Ecto neural progenitor cell (in vitro differentiated cells): Measurements from ENCODE around the gene ARL17B.
"Not testable (repeated sequence)": the region's sequence is repeated elsewhere in the genome, so short reads cannot be mapped to it uniquely, and the experiment has no call there.

Experiments
- DNase-seq: peaks from one replicate; pipeline ENCODE4 v3.0.0-alpha.2; 2018; ENCODE audit warnings: low spot score

The ARL17B gene

DNA sequence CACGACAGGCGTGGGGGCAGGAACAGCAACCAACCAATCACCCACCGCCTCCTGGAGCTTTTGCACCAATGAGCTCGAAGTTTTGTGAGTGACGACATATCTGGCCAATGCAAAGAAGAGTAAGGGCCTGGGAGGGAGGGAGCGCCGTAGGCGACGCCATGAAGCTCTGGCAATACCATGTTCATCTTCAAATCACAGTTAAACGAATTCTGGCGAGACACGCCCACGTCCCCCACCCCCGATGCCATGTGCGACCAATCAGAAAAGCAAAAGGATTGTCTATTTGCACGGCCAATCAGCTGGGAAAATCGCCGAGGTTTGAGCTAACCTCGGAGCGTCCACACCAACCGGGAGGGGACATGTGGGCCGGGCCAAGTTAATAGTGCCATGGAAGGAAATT, at the start of gene ARL17B:
ARL17B (minus strand) TSS at position 12 of the 400 bp plus-strand sequence. CDS start 3,369 bp downstream, outside the sequence.
- not testable (repeated sequence) for DNase-seq

- DNase-seq = not testable (repeated sequence)
Measured at GRCh38 chr17:46409864-46410263, 48.3 kb upstream of the ARL17B start.

DNA sequence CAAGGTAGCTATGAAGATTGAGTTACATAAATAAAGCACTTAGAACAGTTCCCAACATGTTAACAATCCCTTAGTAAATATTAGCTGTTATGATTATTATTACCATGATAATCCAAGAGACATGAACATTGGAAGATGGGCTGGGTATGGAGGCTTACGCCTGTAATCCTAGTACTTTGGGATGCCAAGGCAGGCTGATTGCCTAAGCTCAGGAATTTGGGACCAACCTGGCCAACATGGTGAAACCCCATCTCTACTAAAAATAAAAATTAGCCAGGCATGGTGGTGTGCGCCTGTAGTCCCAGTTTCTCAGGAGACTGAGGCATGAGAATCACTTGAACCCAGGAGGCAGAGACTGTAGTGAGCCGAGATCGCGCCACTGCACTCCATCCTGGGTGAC, 45.6 kb upstream of the ARL17B start:
- not testable (repeated sequence) for DNase-seq

DNA sequence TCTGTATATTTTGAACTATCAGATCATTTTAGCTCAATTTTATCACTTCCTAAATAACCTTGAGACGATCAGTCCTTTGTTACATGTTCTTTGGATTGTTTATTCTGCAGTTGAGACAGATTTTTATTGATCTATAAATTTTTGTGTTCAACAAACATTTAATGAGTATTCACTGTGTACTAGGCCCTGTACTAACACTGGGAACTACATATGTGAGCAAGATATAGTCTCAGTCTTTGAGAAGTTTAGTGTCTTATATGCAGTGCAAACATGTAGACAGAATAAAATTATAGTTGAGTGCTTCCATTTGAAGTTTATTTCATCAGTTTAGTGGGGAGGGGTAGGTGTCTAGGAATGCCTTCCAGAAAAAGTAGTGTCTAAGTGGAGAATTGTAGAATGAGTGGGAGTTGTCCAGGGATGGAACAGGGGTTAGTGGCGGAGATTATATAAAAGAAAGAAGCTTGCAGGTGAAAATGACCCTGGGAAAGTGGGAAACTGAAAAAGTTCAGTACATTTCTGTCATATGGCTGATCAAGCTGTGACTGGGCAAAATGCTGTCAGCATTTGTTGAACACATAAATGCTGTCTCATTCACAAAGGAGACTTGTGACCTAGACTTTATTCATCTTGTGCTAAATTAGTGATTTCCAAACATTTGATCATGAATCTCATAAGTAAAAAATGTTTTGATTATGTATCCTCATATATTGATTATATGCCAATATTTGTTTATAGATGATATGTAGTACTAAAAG, 39.6 kb upstream of the ARL17B start:
- DNase-seq = not testable (repeated sequence)

GRCh38 chr17:46400543-46400942, 39.0 kb upstream of the ARL17B start:
- DNase-seq = not testable (repeated sequence)

GRCh38 chr17:46399993-46400392, 38.4 kb upstream of the ARL17B start:
- DNase-seq = not testable (repeated sequence)

DNA sequence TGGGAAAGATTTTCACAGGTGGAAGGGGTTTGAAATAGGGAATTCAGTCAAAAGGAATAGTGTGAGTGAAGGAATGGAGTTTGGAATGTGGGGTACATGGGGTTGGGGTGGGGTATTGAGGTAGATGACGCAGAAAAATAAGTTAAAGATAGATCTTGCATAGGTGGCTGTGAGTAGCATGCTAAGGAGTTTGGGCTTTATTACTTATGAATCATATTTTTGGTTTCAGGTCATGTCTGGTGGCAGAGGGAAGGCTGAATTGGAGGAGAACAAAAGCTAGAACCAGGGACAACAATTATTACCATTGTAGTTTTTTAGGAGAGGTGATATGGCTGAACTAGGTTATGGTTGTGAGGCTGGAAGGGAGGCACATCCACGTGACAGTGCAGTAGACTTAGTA, 34.7 kb upstream of the ARL17B start:
- DNase-seq = not testable (repeated sequence)

DNA sequence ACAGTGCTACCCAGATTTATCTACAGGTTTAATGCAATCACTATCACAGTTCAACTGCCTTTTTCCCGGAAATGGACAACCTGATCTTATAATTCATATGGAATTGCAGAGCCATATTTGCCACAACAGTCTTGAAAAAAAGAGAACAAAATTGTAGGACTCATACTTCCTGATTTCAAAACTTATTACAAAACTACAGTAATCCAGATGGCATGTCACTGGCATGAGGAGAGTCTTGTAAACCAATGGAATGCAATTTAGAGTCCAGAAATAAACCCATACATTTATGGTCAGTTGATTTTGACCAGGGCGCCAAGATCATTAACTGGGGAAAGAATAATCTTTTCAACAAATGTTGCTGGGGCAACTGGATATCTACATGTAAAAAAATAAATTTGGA, 32.1 kb upstream of the ARL17B start:
- not testable (repeated sequence) for DNase-seq

DNA sequence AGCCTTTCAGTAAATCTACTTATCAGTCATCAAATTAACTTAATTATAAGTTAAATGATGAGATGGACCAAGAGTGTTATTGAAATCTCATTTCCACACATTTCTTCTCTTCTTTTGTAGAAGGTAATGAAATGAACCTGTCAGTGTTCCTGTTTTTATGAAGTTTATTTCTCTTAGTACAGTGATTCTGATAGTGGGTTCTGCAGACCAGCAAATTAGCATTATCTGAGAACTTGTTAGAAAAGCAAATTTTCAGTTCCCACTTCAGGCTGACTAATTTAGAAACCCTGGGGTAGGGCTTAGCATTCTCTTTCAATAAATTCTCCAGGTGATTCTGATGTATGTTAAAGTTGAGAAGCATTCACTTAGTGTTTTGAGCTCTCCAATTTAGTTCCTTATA, 23.9 kb upstream of the ARL17B start:
- DNase-seq = not testable (repeated sequence)

GRCh38 chr17:46383118-46383517, 21.6 kb upstream of the ARL17B start:
- not testable (repeated sequence) for DNase-seq

- not testable (repeated sequence) for DNase-seq
Measured at GRCh38 chr17:46373418-46373817, 11.9 kb upstream of the ARL17B start.

DNA sequence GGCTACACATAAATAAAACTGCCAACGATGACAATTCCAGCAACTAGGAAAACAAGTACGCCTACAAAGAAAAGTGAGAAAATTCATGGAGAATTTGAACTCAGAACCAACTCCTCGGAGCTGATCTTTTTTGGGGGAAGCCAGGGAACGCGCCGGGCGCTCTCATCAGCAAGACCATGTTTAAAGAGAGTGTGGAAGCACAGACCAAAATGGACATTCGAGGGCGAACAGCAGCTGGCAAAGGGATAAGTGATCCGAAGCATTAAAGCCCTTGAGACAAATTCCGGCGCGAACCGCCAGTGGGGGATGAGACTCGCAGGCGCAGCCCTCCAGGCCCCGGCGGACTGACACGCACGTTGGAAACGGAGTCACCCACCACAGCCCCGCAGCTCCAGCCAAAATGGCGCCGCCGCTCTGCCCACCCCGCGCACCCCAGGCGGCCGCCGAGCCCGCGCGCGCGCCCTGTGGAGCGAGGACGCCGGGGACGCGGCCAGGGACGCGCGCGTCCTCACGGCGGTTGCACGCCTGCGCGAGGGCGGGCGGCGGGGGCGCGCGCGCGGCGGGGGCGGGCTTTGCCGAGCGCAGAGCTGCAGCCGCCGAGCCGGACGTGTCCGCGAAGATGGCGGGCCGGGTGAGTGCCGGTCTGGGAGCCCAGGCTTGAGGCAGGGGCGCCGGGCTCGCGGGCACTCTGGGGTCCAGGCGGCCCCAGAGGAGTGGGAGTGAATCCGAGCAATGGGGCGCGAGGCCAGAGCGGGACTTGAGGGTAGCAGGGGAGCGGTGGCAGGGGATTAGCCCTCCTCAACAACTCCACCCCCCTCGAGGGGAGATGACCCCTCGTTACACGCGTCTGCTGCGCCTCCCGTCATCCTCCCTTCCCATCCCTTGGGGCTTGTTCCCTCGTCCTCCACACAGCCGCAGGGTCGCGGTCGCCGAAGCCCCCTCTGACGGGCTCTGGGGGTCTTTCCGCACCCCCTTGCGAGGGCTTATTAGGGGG, 11.0 kb upstream of the ARL17B start:
- not testable (repeated sequence) for DNase-seq

GRCh38 chr17:46367520-46367919, 6.0 kb upstream of the ARL17B start:
- not testable (repeated sequence) for DNase-seq

- DNase-seq = not testable (repeated sequence)
Measured at GRCh38 chr17:46361145-46361735, 326 bp downstream of the ARL17B start.

GRCh38 chr17:46353856-46354255, 7.7 kb downstream of the ARL17B start:
- not testable (repeated sequence) for DNase-seq

DNA sequence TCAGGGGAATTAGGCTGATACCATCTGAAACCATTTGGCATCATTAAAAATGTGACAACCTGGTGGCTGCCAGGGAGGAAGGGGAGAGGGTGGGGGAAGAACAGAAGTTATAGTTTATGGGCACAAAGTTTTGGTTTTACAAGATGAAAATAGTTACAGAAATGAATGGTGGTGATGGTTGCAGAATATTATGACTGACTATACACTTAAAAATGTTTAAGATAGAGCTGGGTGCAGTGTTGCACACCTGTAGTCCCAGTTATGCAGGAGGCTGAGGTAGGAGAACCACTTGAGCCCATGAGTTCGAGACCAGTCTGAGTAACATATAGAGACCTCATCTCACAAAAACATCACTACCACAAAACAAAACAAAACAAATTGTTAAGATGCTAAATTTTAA, 12.5 kb downstream of the ARL17B start:
- not testable (repeated sequence) for DNase-seq

GRCh38 chr17:46348345-46348744, 13.2 kb downstream of the ARL17B start:
- DNase-seq = not testable (repeated sequence)

- DNase-seq = not testable (repeated sequence)
Measured at GRCh38 chr17:46342131-46342530, 19.4 kb downstream of the ARL17B start.

DNA sequence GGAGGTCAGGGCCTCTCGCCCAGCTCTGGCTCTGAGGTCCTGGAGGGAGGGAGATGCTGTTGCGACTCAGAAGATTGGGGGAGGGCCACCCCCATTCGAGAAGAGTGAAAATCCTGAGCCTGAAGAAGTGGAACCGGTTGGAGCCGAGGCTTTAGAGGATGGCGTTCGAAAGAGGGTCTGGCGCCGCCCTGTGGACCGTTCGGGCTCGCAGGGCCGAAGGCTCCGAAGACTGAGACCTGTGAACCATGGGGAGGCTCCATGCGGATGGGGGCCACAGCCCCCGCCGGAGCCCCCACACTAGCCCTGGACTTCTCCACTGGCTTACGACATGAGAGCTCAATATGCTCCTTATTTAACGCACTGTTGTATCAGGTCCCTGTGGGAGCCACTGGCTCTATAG, 20.3 kb downstream of the ARL17B start:
- DNase-seq = not testable (repeated sequence)

GRCh38 chr17:46294831-46295230, 66.7 kb downstream of the ARL17B start, which contains the start of gene LRRC37A:
LRRC37A (plus strand) TSS chr17:46295131; CDS start chr17:46295134, 3 bp downstream.
- not testable (repeated sequence) for DNase-seq

DNA sequence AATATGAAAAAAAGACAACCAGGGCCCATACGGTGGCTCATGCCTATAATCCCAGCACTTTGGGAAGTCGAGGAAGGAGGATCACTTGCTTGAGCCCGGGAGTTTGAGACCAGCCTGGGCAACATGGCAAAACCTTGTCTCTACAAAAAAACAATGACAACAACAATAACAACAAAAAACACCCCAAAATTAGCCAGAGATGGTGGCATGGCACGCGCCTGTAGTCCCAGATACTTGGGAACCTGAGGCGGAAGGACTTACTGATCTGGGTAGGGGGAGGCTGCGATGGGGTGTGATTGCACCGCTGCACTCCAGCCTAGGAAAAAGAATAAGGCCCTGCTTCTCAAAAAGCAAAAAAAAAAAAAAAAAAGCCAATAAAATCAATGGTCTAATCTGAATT, 69.9 kb downstream of the ARL17B start:
- DNase-seq = peak; percentile 31
